GM12878 (cell line): Measurements from ENCODE around the gene TRIM38. TPM values are rescaled to one million over a fixed set of nuclear protein-coding genes. Genes with fewer than 3 reads are reported as not detected.

Experiments used
- ATF2 ChIP-seq: IDR thresholded peaks from 2 replicates; pipeline ENCODE4 v1.6.1; 2012; ENCODE audit warnings: low read length, inconsistent platforms
- BHLHE40 ChIP-seq, 2 experiments: fragments of 450-650 bp in 1 of 2; IDR thresholded peaks; 2 replicates each; pipeline ENCODE4 v1.6.1; 2011 to 2017; ENCODE audit warnings: low read depth in 2 of 2, borderline replicate concordance in 1 of 2, improper control_type of control experiment in 1 of 2, low read length in 1 of 2, mild to moderate bottlenecking in 1 of 2
- CHD1 ChIP-seq: IDR thresholded peaks from 2 replicates; pipeline ENCODE4 v1.6.1; 2012; ENCODE audit warnings: low read depth, low read length, improper control_type of control experiment
- CHD2 ChIP-seq: IDR thresholded peaks from 2 replicates; pipeline ENCODE4 v1.6.1; 2011; ENCODE audit warnings: low read depth, low read length, improper control_type of control experiment, borderline replicate concordance
- IKZF1 ChIP-seq: fragments of 450-650 bp; conservative IDR thresholded peaks from 2 replicates; pipeline ENCODE4 v1.6.1; 2017; ENCODE audit warnings: antibody characterized with exemption, mild to moderate bottlenecking
- IKZF2 ChIP-seq, 2 experiments: fragments of 450-650 bp; IDR thresholded peaks; 2 replicates each; pipeline ENCODE4 v1.6.1; 2017; ENCODE audit warnings: mild to moderate bottlenecking in 2 of 2, moderate library complexity in 2 of 2
- MEF2A ChIP-seq: IDR thresholded peaks from 2 replicates; pipeline ENCODE4 v1.6.1; 2011; ENCODE audit warnings: low read depth, mild to moderate bottlenecking, low read length, moderate library complexity; ENCODE audit not compliant: insufficient read depth
- MTA3 ChIP-seq: IDR thresholded peaks from 2 replicates; pipeline ENCODE4 v1.6.1; 2012; ENCODE audit warnings: low read length, inconsistent platforms, borderline replicate concordance
- POU2F2 ChIP-seq: IDR thresholded peaks from 3 replicates; pipeline ENCODE4 v1.6.1; 2011; ENCODE audit warnings: low read depth, mild to moderate bottlenecking, low read length, borderline replicate concordance
- PRDM15 ChIP-seq: fragments of 450-650 bp; formaldehyde crosslinking; IDR thresholded peaks from 2 replicates; pipeline ENCODE4 v1.4.0; 2020; ENCODE audit warnings: mild to moderate bottlenecking, moderate library complexity
- RB1 ChIP-seq: fragments of 450-650 bp; formaldehyde crosslinking; IDR thresholded peaks from 2 replicates; pipeline ENCODE4 v1.6.1; 2017; ENCODE audit warnings: mild to moderate bottlenecking, borderline replicate concordance
- SPI1 ChIP-seq: IDR thresholded peaks from 2 replicates; pipeline ENCODE4 v1.6.1; 2011; ENCODE audit warnings: low read depth, mild to moderate bottlenecking, low read length, moderate library complexity, borderline replicate concordance; ENCODE audit not compliant: insufficient read depth
- STAT1 ChIP-seq: fragments of 450-650 bp; conservative IDR thresholded peaks from 2 replicates; pipeline ENCODE4 v1.6.1; 2014; ENCODE audit warnings: antibody characterized with exemption, mild to moderate bottlenecking
- TCF12 ChIP-seq: IDR thresholded peaks from 2 replicates; pipeline ENCODE4 v1.6.1; 2011; ENCODE audit warnings: low read depth, mild to moderate bottlenecking, low read length
- ZNF24 ChIP-seq: fragments of 450-650 bp; IDR thresholded peaks from 2 replicates; pipeline ENCODE4 v1.6.1; 2017; ENCODE audit warnings: antibody characterized with exemption, mild to moderate bottlenecking
- ZNF274 ChIP-seq: IDR thresholded peaks from one replicate; pipeline ENCODE4 v1.8.0; 2011; ENCODE audit not compliant: insufficient read length, insufficient read depth
- ZSCAN29 ChIP-seq: fragments of 450-650 bp; IDR thresholded peaks from 2 replicates; pipeline ENCODE4 v1.6.1; 2017; ENCODE audit warnings: mild to moderate bottlenecking, moderate library complexity
- polyA plus RNA-seq, 11 experiments: library from polyadenylated mRNA; depleted of rRNA in 4 of 11; unstranded in 6 of 11; stranded (reverse) in 5 of 11; fragments of >200 nt; fragmentation: Nextera tagmentation in 4 of 11; fragmentation: Illumina TruSeq in 1 of 11; extraction: Ambion mirVana in 4 of 11; extraction: Trizol in 1 of 11; gene quantifications; 1 replicate in 1 of 11; 2 replicates in 10 of 11; pipeline versions ENCODE4 v1.2.1 to v1.2.3, GENCODE V29; 2011 to 2016; ENCODE audit warnings: inconsistent platforms in 2 of 11, missing spikeins in 2 of 11, low read depth in 1 of 11
- total RNA-seq, 4 experiments: library from RNA; depleted of rRNA in 3 of 4; stranded (reverse); fragments of >200 nt in 3 of 4; fragmentation: Illumina TruSeq in 1 of 4; extraction: Trizol in 1 of 4; gene quantifications; 2 replicates each; pipeline versions ENCODE4 v1.2.1 to v1.2.3, GENCODE V29; 2013 to 2021

Gene TRIM38
- total and polyA plus RNA-seq, 10 of the 15 experiments (the other 5 are each of a cell fraction or from before 2014, with no cell fraction given) = 4.5 to 14.7 (median 11.1) TPM

GRCh38 chr6:26021350-26022131, 58.9 kb downstream of the TRIM38 start (continued):
- peak; percentile 97; the same call in 1 of the 2 replicates for TF ChIP-seq RB1
- TF ChIP-seq ATF2 = no peak
- TF ChIP-seq CHD1 = peak; percentile 78; the same call in 1 of the 2 replicates
- peak; percentile 63; the same call in 1 of the 2 replicates for TF ChIP-seq ZSCAN29
- peak; percentile 35; the same call in 1 of the 2 replicates for TF ChIP-seq ZNF24
- peak; percentile 76 to 91; a peak in 3 of 4 replicates for TF ChIP-seq BHLHE40 (IDR thresholded peaks at IDR 0.05; ENCODE audit: borderline replicate concordance in 1 of 2, low read depth in 2 of 2, low read length in 1 of 2)
- TF ChIP-seq IKZF1 = peak; percentile 79
- no peak for TF ChIP-seq PRDM15 (CRISPR knock-in tag)
- TF ChIP-seq ZNF274 = no peak
- TF ChIP-seq SPI1 = peak; percentile 19; the same call in 1 of the 2 replicates
- TF ChIP-seq TCF12 = peak; percentile 43; the same call in 1 of the 2 replicates
- peak; percentile 79 for TF ChIP-seq CHD2
- no peak for TF ChIP-seq MEF2A
- peak; percentile 93; the same call in 2 of the 3 replicates for TF ChIP-seq POU2F2
- peak; percentile 67 to 73; a peak in 3 of 4 replicates for TF ChIP-seq IKZF2 (IDR thresholded peaks at IDR 0.05)
- TF ChIP-seq STAT1 = peak; percentile 83; the same call in 1 of the 2 replicates
- TF ChIP-seq MTA3 = no peak; the same call in 1 of the 2 replicates
